ENCODE measurements around the gene GAP43.

DNA sequence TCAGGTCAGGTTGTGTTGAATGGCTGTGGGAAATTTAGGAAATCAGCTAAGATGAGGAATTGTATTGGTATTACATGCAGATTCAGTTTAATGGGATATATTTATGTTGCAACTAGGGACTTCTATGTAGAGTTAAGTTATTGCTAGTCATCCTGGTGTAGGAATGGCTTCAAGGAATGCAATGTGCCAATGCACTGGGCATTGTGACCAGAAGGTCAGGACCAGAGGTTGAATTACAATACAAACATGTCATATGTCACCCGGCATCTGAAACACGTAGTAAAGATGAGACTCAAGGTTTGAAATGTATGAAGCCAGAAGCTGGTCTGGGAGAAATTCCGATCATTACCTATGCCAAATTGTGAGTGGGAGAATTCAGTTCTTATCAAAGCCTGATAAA lies 11.7 kb upstream of the GAP43 start:
- TF ChIP-seq, protein P1, sequence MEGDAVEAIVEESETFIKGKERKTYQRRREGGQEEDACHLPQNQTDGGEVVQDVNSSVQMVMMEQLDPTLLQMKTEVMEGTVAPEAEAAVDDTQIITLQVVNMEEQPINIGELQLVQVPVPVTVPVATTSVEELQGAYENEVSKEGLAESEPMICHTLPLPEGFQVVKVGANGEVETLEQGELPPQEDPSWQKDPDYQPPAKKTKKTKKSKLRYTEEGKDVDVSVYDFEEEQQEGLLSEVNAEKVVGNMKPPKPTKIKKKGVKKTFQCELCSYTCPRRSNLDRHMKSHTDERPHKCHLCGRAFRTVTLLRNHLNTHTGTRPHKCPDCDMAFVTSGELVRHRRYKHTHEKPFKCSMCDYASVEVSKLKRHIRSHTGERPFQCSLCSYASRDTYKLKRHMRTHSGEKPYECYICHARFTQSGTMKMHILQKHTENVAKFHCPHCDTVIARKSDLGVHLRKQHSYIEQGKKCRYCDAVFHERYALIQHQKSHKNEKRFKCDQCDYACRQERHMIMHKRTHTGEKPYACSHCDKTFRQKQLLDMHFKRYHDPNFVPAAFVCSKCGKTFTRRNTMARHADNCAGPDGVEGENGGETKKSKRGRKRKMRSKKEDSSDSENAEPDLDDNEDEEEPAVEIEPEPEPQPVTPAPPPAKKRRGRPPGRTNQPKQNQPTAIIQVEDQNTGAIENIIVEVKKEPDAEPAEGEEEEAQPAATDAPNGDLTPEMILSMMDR (IDR thresholded peaks at IDR 0.05; ENCODE audit: low read depth, low read length), result no peak
- TF ChIP-seq, protein P2, sequence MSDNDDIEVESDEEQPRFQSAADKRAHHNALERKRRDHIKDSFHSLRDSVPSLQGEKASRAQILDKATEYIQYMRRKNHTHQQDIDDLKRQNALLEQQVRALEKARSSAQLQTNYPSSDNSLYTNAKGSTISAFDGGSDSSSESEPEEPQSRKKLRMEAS (IDR thresholded peaks at IDR 0.05; ENCODE audit: low read depth, low read length), result no peak
- TF ChIP-seq POLR2A (IDR thresholded peaks at IDR 0.05; ENCODE audit: extremely low read depth, insufficient read length) (no peak), MYC (IDR thresholded peaks at IDR 0.05; ENCODE audit: low read depth, low read length) (no peak)
